ENCODE measurements around the gene HDAC8.

DNA sequence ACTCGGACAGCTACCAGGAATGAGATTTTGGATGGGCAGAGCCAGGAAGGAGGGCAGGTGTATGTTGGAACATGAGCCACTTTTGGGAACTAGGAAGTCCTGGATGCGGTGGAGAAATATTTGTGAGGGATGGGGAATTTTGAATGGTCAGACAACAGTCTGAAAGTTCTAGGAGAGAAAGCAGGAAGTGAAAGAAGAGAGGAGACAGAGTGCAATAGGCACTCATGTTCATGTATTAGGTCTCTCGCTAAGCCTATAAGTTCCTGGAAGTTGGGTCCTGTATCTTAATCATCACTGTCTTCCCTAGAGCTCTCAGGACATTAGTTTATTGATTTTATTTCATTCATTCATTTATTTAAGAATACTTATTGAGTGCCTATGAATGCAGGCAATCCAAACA, 201.2 kb downstream of the HDAC8 start:
- TF ChIP-seq POLR2A (IDR thresholded peaks at IDR 0.05; ENCODE audit: low read length) (no peak), GATA1 (IDR thresholded peaks at IDR 0.05; ENCODE audit: low read depth, low read length) (no peak)
